Ishikawa (cell line): ENCODE measurements around the gene FGF14.

Experiments used
- CREB1 ChIP-seq: IDR thresholded peaks from 2 replicates; pipeline ENCODE4 v1.6.1; 2012; ENCODE audit warnings: low read depth
- EGR1 ChIP-seq: IDR thresholded peaks from 2 replicates; pipeline ENCODE4 v1.6.1; 2012
- RAD21 ChIP-seq: IDR thresholded peaks from 2 replicates; pipeline ENCODE4 v1.6.1; 2012; ENCODE audit warnings: low read depth
- TAF1 ChIP-seq: IDR thresholded peaks from 2 replicates; pipeline ENCODE4 v1.6.1; 2012; ENCODE audit warnings: low read depth, mild to moderate bottlenecking
- TCF12 ChIP-seq: IDR thresholded peaks from 2 replicates; pipeline ENCODE4 v1.6.1; 2012; ENCODE audit warnings: low read depth
- TEAD4 ChIP-seq: IDR thresholded peaks from 2 replicates; pipeline ENCODE4 v1.6.1; 2012
- ZBTB7A ChIP-seq: IDR thresholded peaks from 2 replicates; pipeline ENCODE4 v1.6.1; 2012; ENCODE audit warnings: low read depth
- TF ChIP-seq, protein P1 (sequence below): IDR thresholded peaks from 2 replicates; pipeline ENCODE4 v1.6.1; 2012; ENCODE audit warnings: low read depth, mild to moderate bottlenecking
- TF ChIP-seq, protein P2 (sequence below): IDR thresholded peaks from 2 replicates; pipeline ENCODE4 v1.6.1; 2012

DNA sequence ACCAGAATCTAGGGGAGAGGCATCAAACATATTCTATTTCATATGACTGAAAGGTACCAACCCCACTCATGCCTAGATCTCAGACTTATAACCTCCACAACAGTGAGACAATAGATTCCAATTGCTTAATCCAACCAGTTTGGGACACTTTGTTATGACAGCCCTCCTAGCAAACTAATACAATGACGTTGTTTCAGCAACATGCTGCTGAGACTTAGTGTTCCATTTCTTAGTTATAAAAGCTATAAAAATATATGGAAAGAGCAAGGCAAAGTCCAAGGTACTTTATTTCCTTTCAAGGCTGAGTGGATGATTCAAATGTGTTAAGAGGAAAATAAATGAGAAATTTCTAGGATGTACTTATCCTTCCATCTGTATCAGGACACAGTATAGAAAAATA is 352.0 kb downstream of the FGF14 start:
- no peak for TF ChIP-seq ZBTB7A
- TF ChIP-seq, protein P1, sequence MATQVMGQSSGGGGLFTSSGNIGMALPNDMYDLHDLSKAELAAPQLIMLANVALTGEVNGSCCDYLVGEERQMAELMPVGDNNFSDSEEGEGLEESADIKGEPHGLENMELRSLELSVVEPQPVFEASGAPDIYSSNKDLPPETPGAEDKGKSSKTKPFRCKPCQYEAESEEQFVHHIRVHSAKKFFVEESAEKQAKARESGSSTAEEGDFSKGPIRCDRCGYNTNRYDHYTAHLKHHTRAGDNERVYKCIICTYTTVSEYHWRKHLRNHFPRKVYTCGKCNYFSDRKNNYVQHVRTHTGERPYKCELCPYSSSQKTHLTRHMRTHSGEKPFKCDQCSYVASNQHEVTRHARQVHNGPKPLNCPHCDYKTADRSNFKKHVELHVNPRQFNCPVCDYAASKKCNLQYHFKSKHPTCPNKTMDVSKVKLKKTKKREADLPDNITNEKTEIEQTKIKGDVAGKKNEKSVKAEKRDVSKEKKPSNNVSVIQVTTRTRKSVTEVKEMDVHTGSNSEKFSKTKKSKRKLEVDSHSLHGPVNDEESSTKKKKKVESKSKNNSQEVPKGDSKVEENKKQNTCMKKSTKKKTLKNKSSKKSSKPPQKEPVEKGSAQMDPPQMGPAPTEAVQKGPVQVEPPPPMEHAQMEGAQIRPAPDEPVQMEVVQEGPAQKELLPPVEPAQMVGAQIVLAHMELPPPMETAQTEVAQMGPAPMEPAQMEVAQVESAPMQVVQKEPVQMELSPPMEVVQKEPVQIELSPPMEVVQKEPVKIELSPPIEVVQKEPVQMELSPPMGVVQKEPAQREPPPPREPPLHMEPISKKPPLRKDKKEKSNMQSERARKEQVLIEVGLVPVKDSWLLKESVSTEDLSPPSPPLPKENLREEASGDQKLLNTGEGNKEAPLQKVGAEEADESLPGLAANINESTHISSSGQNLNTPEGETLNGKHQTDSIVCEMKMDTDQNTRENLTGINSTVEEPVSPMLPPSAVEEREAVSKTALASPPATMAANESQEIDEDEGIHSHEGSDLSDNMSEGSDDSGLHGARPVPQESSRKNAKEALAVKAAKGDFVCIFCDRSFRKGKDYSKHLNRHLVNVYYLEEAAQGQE, result no peak
- TF ChIP-seq CREB1, result no peak
- no peak for TF ChIP-seq TAF1
- no peak for TF ChIP-seq TEAD4
- no peak for TF ChIP-seq TCF12
- no peak for TF ChIP-seq RAD21
- TF ChIP-seq, protein P2, sequence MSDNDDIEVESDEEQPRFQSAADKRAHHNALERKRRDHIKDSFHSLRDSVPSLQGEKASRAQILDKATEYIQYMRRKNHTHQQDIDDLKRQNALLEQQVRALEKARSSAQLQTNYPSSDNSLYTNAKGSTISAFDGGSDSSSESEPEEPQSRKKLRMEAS, result no peak
- TF ChIP-seq EGR1, result no peak
